ENCODE measurements around the gene G0S2. TPM values are rescaled to one million over a fixed set of nuclear protein-coding genes. Genes with fewer than 3 reads are reported as not detected.

G0S2 gene
- total and polyA plus RNA-seq, 2 donors: 17.0 to 94.9 TPM

- DNase-seq (ENCODE audit: extremely low spot score): no peak
- Histone ChIP-seq H3K36me3 (ENCODE audit: insufficient read depth) (no peaks in the 10 kb centered on the region), H3K4me1 (ENCODE audit: insufficient read depth) (no peaks in the 10 kb centered on the region), H3K27ac (ENCODE audit: low read depth) (peak overlapping the region; percentile 11), H3K4me3 (ENCODE audit: low read depth, low read length) (no peak overlapping the region)
- 86% methylated on average over 9 of the region's 9 CpGs for WGBS
These were observed 19.6 kb upstream of the G0S2 start for GRCh38 chr1:209655411-209656231.

GRCh38 chr1:209657140-209657879 lies 17.9 kb upstream of the G0S2 start:
- 83% methylated on average over 9 of the region's 9 CpGs for WGBS
- Histone ChIP-seq H3K36me3 (ENCODE audit: insufficient read depth) (no peaks in the 10 kb centered on the region), H3K4me1 (ENCODE audit: insufficient read depth) (no peaks in the 10 kb centered on the region), H3K4me3 (ENCODE audit: low read depth, low read length) (no peak overlapping the region), H3K27ac (ENCODE audit: low read depth) (no peak overlapping the region)
- no peak for DNase-seq (ENCODE audit: extremely low spot score)

DNA sequence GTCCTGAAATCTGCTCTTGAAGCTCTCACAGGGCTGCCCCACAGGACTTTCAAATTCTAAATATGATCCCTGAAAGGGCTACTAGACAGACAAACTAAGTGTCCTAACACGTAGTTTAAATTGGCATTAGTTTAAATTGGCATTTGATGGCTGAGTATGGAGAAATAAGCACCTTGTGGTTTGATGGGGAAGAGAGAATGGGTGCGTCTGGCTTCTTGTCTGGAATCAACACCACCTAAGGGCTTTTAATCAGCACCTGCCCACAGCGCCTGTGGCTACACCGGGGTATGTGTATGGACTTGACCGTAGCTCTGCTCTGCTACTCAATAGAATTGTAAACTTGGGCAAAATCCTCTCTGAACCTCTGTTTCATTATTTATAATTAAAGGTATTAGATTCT lies 17.3 kb upstream of the G0S2 start:
- Histone ChIP-seq H3K27ac (ENCODE audit: low read depth) (no peak overlapping the region), H3K4me3 (ENCODE audit: low read depth, low read length) (no peak overlapping the region), H3K36me3 (ENCODE audit: insufficient read depth) (no peaks in the 10 kb centered on the region), H3K4me1 (ENCODE audit: insufficient read depth) (no peaks in the 10 kb centered on the region)
- no peak for DNase-seq (ENCODE audit: extremely low spot score)
- 77% methylated on average over 5 of the region's 5 CpGs for WGBS

GRCh38 chr1:209659909-209660308 lies 15.3 kb upstream of the G0S2 start:
- H3K4me3 ChIP-seq (ENCODE audit: low read depth, low read length): no peak overlapping the region
- 50% methylated on average over 5 of the region's 5 CpGs for WGBS
- DNase-seq (ENCODE audit: extremely low spot score): no peak
- no peaks in the 10 kb centered on the region for H3K36me3 ChIP-seq (ENCODE audit: insufficient read depth)
- no peak overlapping the region for H3K27ac ChIP-seq (ENCODE audit: low read depth)
- H3K4me1 ChIP-seq (ENCODE audit: insufficient read depth): no peaks in the 10 kb centered on the region

DNA sequence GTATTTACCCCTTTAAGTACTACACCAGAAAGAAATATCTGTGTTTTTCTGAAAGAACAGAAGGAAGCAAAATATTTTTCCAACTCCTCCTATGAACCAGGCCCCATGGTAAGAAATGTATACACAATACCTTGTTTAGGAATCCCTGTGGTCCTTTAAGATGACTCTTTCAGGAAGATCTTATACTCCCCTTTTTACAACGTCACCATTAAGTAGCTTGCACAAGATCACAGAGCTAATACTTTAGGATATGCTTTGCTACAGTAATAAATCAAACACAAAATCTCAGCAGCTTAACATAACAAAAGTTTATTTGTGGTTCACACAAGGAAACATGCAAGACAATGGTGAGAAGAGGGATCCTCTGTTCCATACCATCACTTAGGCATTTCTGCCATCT lies 14.1 kb upstream of the G0S2 start:
- WGBS: 48% methylated on average over 1 of the region's 1 CpG

DNA sequence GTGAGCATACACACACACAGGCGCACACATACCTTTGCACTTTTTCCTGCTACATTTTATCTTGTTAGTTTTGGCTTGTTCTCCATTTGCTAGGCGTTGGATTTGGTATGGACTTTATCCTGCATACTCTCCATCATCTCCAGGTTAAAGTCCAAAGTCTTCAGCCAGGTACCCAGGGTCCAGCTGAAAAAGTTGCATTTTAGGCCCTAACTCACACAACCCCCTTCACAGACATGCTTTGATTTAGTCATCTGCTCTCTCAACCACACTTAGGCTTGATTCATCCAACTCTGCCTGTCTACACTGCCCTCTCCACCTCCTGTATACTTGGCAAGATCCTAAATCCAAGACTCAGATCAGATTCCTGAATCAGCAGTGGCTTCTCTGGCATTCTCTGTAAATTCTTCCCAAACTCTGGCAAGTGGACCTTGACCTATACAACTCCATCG lies 12.3 kb upstream of the G0S2 start:
- WGBS: 94% methylated on average over 3 of the region's 3 CpGs
- no peaks in the 10 kb centered on the region for H3K36me3 ChIP-seq (ENCODE audit: insufficient read depth)

More for the DNA sequence above, 14.1 kb upstream of the G0S2 start:
- no peaks in the 10 kb centered on the region for H3K4me1 ChIP-seq (ENCODE audit: insufficient read depth)
- no peaks in the 10 kb centered on the region for H3K36me3 ChIP-seq (ENCODE audit: insufficient read depth)
- no peak for DNase-seq (ENCODE audit: extremely low spot score)
- no peak overlapping the region for H3K27ac ChIP-seq (ENCODE audit: low read depth)
- H3K4me3 ChIP-seq (ENCODE audit: low read depth, low read length): no peak overlapping the region

GRCh38 chr1:209667103-209667502 lies 8.1 kb upstream of the G0S2 start:
- Histone ChIP-seq H3K4me3 (ENCODE audit: low read depth, low read length) (no peak overlapping the region), H3K36me3 (ENCODE audit: insufficient read depth) (no peaks in the 10 kb centered on the region), H3K4me1 (ENCODE audit: insufficient read depth) (no peaks in the 10 kb centered on the region), H3K27ac (ENCODE audit: low read depth) (no peak overlapping the region)
- WGBS: 87% methylated on average over 1 of the region's 1 CpG
- no peak for DNase-seq (ENCODE audit: extremely low spot score)

More for the DNA sequence above, 12.3 kb upstream of the G0S2 start:
- no peak overlapping the region for H3K4me3 ChIP-seq (ENCODE audit: low read depth, low read length)
- H3K4me1 ChIP-seq (ENCODE audit: insufficient read depth): no peaks in the 10 kb centered on the region
- no peak overlapping the region for H3K27ac ChIP-seq (ENCODE audit: low read depth)
- DNase-seq (ENCODE audit: extremely low spot score): no peak

DNA sequence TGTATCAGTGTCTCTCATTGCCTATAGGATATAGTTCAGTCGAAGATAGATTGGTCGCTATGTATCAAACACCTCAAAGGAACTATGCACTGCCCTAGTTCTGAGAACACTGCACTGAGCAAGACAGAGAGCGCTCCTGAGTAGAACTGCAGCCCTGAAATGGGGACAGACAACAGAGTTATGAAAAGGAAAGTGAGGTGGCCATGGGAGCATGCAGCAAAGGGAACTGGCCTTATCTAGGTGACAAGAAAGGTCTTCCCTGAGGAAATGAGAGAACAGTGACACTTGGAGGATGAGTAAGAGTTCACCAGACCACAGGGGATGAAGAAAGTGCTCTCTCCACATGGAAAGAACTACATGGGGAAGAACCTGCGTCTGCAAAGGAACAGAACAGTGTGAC lies 7.5 kb upstream of the G0S2 start:
- 93% methylated on average over 4 of the region's 4 CpGs for WGBS
- Histone ChIP-seq H3K4me3 (ENCODE audit: low read depth, low read length) (no peak overlapping the region), H3K4me1 (ENCODE audit: insufficient read depth) (no peaks in the 10 kb centered on the region), H3K36me3 (ENCODE audit: insufficient read depth) (no peaks in the 10 kb centered on the region), H3K27ac (ENCODE audit: low read depth) (no peak overlapping the region)
- DNase-seq (ENCODE audit: extremely low spot score): no peak

- Histone ChIP-seq H3K27ac (ENCODE audit: low read depth) (no peak overlapping the region), H3K4me1 (ENCODE audit: insufficient read depth) (no peaks in the 10 kb centered on the region), H3K36me3 (ENCODE audit: insufficient read depth) (no peaks in the 10 kb centered on the region), H3K4me3 (ENCODE audit: low read depth, low read length) (no peak overlapping the region)
- DNase-seq (ENCODE audit: extremely low spot score): no peak
- WGBS: 97% methylated on average over 1 of the region's 1 CpG
These were observed 4.7 kb upstream of the G0S2 start for GRCh38 chr1:209670441-209671082.

DNA sequence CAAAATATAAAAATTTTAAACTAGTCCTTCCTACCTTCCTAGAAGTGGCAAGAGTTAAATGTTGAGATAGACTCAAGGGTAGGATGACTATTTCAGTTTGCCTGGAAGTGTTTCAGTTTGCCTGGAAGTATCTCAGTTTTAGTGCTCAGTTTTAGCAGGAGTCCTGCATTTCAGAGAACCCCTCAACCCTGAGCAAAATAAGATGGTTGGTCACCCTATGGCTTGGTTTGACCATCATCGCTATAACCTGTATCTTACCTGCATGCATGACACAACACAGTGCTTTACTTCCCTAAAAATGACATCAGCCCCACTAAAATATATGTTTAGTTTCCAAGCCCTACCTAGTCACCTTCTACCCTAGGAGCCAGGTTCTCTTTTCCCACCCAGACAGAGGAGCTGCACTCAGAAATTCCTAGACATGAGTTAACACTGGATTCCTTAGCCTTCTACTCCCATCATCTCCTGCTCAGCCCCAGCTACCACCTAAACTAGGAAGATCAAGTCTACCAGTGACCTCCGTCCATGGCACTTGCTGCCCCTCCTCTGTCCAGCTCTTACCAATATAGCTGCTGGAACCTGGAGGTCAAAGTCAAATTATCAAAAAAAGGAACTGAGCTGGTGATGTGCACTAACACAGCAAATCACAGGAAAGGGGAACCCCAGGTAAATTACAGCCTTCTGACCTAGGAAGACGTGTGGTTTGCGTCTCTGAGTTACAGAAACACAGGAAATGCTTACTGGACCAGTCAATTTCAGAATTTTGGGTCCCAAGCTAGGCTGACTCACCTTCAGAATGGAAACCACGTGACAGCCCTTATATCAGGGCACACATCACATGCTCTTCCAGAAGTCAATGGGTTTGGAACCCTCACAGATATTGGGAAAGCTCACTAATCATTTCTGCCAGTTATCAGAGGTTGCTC lies 2.2 kb upstream of the G0S2 start:
- DNase-seq (ENCODE audit: extremely low spot score): no peak
- WGBS: 79% methylated on average over 5 of the region's 5 CpGs
- H3K36me3 ChIP-seq (ENCODE audit: insufficient read depth): no peaks in the 10 kb centered on the region
- H3K4me3 ChIP-seq (ENCODE audit: low read depth, low read length): no peak overlapping the region
- H3K27ac ChIP-seq (ENCODE audit: low read depth): no peak overlapping the region
- H3K4me1 ChIP-seq (ENCODE audit: insufficient read depth): peaks cover 2% of the 10 kb centered on the region

- no peak for DNase-seq (ENCODE audit: extremely low spot score)
- peaks cover 2% of the 10 kb centered on the region for H3K4me1 ChIP-seq (ENCODE audit: insufficient read depth)
- 72% methylated on average over 7 of the region's 7 CpGs for WGBS
- H3K27ac ChIP-seq (ENCODE audit: low read depth): no peak overlapping the region
- H3K4me3 ChIP-seq (ENCODE audit: low read depth, low read length): no peak overlapping the region
- H3K36me3 ChIP-seq (ENCODE audit: insufficient read depth): no peaks in the 10 kb centered on the region
These were observed 1.4 kb upstream of the G0S2 start for GRCh38 chr1:209673631-209674417.

- 3% methylated on average over 34 of the region's 34 CpGs for WGBS
- H3K27ac ChIP-seq (ENCODE audit: low read depth): no peak overlapping the region
These were observed 448 bp downstream of the G0S2 start for GRCh38 chr1:209675565-209676154.

More at GRCh38 chr1:209675565-209676154, 448 bp downstream of the G0S2 start:
- H3K4me1 ChIP-seq (ENCODE audit: insufficient read depth): peaks cover 2% of the 10 kb centered on the region
- no peaks in the 10 kb centered on the region for H3K36me3 ChIP-seq (ENCODE audit: insufficient read depth)
- no peak for DNase-seq (ENCODE audit: extremely low spot score)
- H3K4me3 ChIP-seq (ENCODE audit: low read depth, low read length): peak overlapping the region; percentile 44

Measured in urinary bladder (tissue), 4 donors.